Thyroid gland (tissue), 4 donors: Measurements from ENCODE around the gene C1QTNF3.

Experiments
- POLR2A ChIP-seq, 2 donors: fragments of 450-650 bp; IDR thresholded peaks; one replicate each; pipeline ENCODE4 v1.6.1; 2017; ENCODE audit warnings: antibody characterized with exemption in 2 of 2, mild to moderate bottlenecking in 2 of 2, moderate library complexity in 1 of 2
- TF ChIP-seq, protein P1 (sequence below), 6 experiments: fragments of 200-600 bp in 3 of 6; fragments of 450-650 bp in 3 of 6; sonication (generic) in 3 of 6; IDR thresholded peaks; one replicate each; pipeline ENCODE4 v1.5.1; 2016 to 2019; ENCODE audit warnings: antibody characterized with exemption in 6 of 6, mild to moderate bottlenecking in 2 of 6, inconsistent platforms in 1 of 6, moderate library complexity in 1 of 6

DNA sequence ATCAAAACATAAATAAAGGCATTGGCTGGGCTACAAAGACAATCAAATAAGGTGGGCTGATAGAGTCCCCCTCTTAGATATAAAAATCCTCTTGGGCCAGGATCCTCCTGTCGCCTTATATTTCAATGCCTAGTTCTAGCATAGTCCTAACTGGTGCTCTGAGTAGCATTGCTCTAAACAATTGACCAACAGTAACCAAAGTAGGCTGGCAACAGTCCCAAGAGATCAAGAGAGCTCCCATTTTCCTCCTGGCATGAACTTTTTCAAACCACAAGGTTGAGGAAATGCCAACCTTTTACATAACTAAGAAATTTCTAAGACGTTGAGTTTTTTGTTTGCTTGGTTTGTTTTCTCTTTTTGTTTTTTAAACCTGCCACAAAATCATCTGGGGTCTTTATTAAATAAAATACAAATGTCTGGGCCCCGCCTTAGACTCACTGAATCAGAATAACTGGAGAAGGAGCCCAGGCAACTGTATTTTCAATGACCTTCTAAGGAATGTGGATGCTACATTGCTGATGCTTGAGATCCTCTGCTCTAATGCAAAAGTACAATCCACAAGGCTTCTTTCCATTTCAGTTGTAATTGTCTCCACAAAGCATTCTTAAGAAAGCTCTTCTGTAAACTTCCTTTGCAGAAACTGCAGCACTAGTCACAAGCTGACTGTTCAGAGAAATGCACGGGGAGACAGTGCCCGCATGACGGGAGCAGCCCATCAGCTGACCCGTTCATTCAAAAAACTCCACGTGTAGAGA lies 61.4 kb downstream of the C1QTNF3 start:
- TF ChIP-seq, protein P1, sequence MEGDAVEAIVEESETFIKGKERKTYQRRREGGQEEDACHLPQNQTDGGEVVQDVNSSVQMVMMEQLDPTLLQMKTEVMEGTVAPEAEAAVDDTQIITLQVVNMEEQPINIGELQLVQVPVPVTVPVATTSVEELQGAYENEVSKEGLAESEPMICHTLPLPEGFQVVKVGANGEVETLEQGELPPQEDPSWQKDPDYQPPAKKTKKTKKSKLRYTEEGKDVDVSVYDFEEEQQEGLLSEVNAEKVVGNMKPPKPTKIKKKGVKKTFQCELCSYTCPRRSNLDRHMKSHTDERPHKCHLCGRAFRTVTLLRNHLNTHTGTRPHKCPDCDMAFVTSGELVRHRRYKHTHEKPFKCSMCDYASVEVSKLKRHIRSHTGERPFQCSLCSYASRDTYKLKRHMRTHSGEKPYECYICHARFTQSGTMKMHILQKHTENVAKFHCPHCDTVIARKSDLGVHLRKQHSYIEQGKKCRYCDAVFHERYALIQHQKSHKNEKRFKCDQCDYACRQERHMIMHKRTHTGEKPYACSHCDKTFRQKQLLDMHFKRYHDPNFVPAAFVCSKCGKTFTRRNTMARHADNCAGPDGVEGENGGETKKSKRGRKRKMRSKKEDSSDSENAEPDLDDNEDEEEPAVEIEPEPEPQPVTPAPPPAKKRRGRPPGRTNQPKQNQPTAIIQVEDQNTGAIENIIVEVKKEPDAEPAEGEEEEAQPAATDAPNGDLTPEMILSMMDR (IDR thresholded peaks at IDR 0.05) = no peak
- TF ChIP-seq POLR2A (IDR thresholded peaks at IDR 0.05) = no peak
